ENCODE data around the gene ROR1.

ROR1 gene

DNA sequence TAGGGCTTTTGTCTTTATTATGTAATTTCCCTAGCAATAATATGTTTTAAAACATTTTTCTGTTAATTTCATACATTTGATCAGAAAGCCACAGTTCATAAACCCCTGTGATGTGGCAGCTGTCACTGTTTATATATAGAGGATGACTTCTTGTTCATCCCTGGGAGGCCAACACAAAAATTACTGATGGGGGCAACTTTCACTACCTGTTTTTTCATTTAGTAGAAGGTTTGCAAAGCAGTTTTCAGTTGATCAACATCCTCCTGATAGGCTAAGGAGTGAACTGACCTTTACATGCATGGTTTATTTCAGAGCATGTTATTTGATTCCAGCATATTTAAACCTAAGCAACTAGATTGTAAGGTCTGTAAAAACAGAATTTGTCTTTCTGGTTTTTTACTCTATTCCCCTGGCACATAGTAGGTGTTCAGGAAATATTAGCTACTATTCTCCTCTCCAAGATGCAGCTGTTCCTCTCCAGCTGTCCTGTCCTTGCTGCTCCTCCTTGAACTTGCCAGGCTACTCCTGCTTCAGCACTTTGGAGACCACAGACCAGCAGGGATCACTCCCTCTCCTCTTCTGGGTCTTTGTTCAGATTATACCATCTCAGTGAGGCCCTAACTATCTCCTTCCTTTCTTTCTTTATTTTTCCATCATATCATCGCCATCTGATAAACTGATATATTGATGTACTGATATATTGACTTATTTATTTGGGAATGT lies 54.7 kb downstream of the ROR1 start:
- Histone ChIP-seq H3K9ac (ENCODE audit: low read depth, low read length) (no peak overlapping the region), H3K4me3 (ENCODE audit: low read depth, low read length) (no peak overlapping the region), H3K4me1 (ENCODE audit: control insufficient read depth, insufficient read depth, low read length) (peaks cover 11% of the 10 kb centered on the region), H3K9me3 (ENCODE audit: control insufficient read depth, insufficient read depth, low read length) (no peaks in the 10 kb centered on the region), H3K36me3 (ENCODE audit: control insufficient read depth, insufficient read depth, low read length) (no peaks in the 10 kb centered on the region), H3K27me3 (ENCODE audit: control insufficient read depth, insufficient read depth, low read length) (no peaks in the 10 kb centered on the region)

DNA sequence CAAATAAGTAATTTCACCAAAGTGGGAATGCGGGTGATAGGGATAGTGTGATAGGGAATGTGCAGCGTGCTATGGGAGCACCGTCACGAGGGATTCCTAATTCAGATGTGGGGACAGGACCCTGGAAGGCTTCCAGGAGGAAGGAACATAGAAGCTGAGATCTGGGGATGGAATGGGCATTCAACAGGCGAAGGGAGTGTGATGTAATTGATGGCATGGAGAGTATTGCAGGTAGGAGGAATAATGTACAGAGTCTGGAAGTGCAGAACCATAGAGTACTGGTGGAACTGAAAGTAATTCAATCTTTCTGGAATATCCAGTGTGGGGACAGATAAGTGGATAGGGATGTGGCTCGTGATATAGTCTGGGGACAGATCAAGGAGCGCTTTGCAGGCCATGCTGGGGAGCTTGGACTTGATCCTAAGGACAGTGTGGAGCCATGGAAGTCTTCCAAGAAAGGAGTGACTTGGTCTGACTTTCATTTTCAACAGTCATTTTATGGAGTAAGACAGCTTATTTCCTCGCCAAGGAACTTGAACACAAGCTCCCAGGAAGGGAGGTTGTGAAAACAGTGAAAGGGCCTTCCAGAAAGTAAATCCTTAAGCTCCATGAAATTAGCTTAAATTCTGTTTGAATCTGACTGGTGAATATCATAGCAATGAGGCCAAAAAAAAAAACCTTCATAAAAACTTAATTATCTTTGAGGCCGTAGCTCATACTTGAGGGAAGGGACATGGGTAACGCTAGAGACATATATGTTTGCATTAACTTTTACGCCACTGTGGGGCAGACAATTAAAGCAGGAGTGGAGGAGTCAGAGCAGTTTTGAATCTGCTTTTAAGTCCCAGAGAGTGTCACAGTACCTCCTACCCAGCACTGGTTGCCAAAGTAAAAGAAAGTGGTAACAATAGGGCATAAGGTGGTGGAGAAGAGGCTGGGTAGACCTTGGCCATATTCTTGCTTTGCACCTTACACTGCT lies 55.8 kb downstream of the ROR1 start:
- H3K9ac ChIP-seq (ENCODE audit: low read depth, low read length), result no peak overlapping the region
- no peaks in the 10 kb centered on the region for H3K9me3 ChIP-seq (ENCODE audit: control insufficient read depth, insufficient read depth, low read length)
- no peak overlapping the region for H3K4me3 ChIP-seq (ENCODE audit: low read depth, low read length)
- no peaks in the 10 kb centered on the region for H3K36me3 ChIP-seq (ENCODE audit: control insufficient read depth, insufficient read depth, low read length)
- H3K4me1 ChIP-seq (ENCODE audit: control insufficient read depth, insufficient read depth, low read length), result peaks cover 20% of the 10 kb centered on the region
- no peaks in the 10 kb centered on the region for H3K27me3 ChIP-seq (ENCODE audit: control insufficient read depth, insufficient read depth, low read length)

DNA sequence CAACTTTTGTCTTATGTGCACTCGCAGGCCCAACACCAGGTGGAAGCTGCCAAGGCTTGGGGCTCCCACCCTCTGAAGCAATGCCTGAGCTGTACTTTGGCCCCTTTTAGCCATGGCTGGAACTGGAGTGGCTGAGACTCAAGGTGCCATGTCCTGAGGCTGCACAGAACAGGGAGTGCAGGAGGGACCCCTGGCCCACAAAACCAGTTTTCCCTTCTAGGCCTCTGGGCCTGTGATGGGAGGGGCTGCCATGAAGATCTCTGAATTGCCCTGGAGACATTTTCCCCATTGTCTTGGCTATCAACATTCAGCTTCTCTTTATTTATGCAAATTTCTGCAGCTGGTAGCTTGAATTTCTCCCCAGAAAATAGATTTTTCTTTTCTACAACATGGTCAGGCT lies 57.6 kb downstream of the ROR1 start:
- Histone ChIP-seq H3K27me3 (ENCODE audit: control insufficient read depth, insufficient read depth, low read length) (no peaks in the 10 kb centered on the region), H3K4me3 (ENCODE audit: low read depth, low read length) (no peak overlapping the region), H3K9ac (ENCODE audit: low read depth, low read length) (no peak overlapping the region), H3K36me3 (ENCODE audit: control insufficient read depth, insufficient read depth, low read length) (no peaks in the 10 kb centered on the region), H3K9me3 (ENCODE audit: control insufficient read depth, insufficient read depth, low read length) (no peaks in the 10 kb centered on the region), H3K4me1 (ENCODE audit: control insufficient read depth, insufficient read depth, low read length) (peaks cover 29% of the 10 kb centered on the region)

DNA sequence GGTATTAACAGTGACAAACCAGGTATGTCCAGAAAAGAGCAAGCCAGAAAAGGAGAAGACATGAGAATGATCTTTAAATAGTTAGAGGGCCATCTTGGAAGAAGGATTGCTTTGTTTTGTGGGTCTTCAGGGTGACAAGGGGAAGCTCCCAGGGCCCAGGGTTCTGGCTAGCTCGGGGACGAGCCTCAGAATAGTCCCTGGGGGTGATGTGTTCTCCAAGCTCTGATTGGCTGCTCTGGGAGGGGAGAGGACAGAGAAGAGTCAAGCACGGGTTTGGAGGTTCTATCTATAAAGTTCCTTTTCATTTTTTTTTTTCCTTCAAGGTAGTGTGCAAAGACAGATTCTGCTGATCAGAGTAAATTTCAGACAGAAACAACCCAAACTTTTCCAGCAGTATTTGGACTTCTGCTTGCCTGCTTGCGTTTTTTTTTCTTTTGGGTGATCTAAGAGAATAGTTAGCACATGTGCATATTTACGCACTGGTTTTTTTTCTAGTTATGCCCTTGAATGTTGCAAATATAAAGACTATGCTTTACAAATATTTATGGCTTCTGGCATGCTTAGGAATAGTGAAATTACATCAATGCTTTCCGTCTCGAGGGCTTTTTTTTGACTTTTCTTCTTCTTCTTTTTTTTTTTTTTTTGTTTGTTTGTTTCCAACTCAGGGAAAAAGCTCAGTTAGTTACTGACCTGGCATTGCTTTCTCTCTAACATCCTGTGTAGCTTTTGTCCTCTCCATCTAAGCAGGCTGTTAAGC lies 59.7 kb downstream of the ROR1 start:
- no peaks in the 10 kb centered on the region for H3K36me3 ChIP-seq (ENCODE audit: control insufficient read depth, insufficient read depth, low read length)
- peaks cover 37% of the 10 kb centered on the region for H3K4me1 ChIP-seq (ENCODE audit: control insufficient read depth, insufficient read depth, low read length)

DNA sequence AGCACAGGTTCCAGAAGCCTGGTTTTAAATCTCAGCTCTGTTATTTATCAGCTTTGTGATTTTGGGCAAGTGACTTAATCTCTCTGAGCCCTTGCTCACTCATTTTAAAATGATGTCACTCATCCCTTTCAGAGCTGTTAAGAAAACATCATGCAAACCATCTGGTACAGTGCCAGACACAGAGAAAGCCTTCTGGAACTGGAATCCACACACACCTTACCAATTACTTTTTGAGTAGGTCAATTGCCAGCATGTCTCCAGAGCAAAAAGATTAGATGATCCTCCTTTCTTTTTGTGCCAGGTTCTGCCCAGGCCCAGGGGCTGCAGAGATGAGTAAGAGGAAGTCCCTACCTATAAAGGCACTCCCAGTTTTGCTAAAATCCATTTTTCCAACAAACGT lies 61.3 kb downstream of the ROR1 start:
- H3K9ac ChIP-seq (ENCODE audit: low read depth, low read length), result no peak overlapping the region
- no peaks in the 10 kb centered on the region for H3K27me3 ChIP-seq (ENCODE audit: control insufficient read depth, insufficient read depth, low read length)
- H3K4me3 ChIP-seq (ENCODE audit: low read depth, low read length), result no peak overlapping the region
- peaks cover 40% of the 10 kb centered on the region for H3K4me1 ChIP-seq (ENCODE audit: control insufficient read depth, insufficient read depth, low read length)
- no peaks in the 10 kb centered on the region for H3K9me3 ChIP-seq (ENCODE audit: control insufficient read depth, insufficient read depth, low read length)
- H3K36me3 ChIP-seq (ENCODE audit: control insufficient read depth, insufficient read depth, low read length), result no peaks in the 10 kb centered on the region

More for the DNA sequence above, 59.7 kb downstream of the ROR1 start:
- no peak overlapping the region for H3K4me3 ChIP-seq (ENCODE audit: low read depth, low read length)
- no peaks in the 10 kb centered on the region for H3K27me3 ChIP-seq (ENCODE audit: control insufficient read depth, insufficient read depth, low read length)
- H3K9ac ChIP-seq (ENCODE audit: low read depth, low read length), result no peak overlapping the region
- H3K9me3 ChIP-seq (ENCODE audit: control insufficient read depth, insufficient read depth, low read length), result no peaks in the 10 kb centered on the region

DNA sequence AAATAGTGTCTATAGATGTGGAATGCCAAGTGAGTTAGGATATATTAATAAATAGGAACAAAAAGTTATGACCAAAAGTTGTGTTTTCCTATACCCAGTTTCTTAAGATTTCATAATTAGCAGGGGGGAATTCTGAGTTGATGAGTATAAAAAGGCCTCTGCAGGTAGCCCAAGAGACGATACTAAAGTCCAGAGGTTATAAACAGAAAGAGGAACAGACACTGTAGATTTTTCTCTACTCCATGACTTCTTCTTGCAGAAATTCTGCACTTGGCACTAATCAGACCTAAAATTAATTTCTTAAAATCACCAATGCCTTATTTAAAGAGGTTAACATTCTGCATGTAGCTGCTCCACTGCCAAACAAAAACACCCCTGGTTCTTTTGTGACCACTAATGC lies 62.6 kb downstream of the ROR1 start:
- no peak overlapping the region for H3K9ac ChIP-seq (ENCODE audit: low read depth, low read length)
- H3K27me3 ChIP-seq (ENCODE audit: control insufficient read depth, insufficient read depth, low read length), result no peaks in the 10 kb centered on the region
- no peaks in the 10 kb centered on the region for H3K9me3 ChIP-seq (ENCODE audit: control insufficient read depth, insufficient read depth, low read length)
- H3K4me1 ChIP-seq (ENCODE audit: control insufficient read depth, insufficient read depth, low read length), result peaks cover 39% of the 10 kb centered on the region
- H3K4me3 ChIP-seq (ENCODE audit: low read depth, low read length), result no peak overlapping the region
- no peaks in the 10 kb centered on the region for H3K36me3 ChIP-seq (ENCODE audit: control insufficient read depth, insufficient read depth, low read length)

DNA sequence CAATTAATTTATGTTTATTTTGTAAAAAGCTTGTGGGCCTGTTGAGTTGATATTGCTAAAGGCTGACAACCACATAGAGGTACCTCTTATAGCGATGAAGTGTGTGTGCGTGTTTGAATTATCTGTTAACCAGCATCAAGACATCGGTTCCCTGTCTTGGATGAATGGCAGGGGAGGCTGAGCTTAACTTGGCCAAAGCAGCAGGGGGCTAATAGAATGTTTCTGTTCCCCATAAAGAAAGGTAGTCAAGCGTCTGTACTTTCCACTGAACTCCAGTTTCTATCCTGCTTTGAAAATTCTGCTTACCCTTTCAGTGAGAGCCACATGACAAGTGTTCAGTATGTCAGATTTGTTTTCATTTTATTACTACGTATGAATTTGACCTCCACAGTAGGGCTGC lies 63.0 kb downstream of the ROR1 start:
- no peak overlapping the region for H3K9ac ChIP-seq (ENCODE audit: low read depth, low read length)
- H3K9me3 ChIP-seq (ENCODE audit: control insufficient read depth, insufficient read depth, low read length), result no peaks in the 10 kb centered on the region
- no peaks in the 10 kb centered on the region for H3K36me3 ChIP-seq (ENCODE audit: control insufficient read depth, insufficient read depth, low read length)
- no peaks in the 10 kb centered on the region for H3K27me3 ChIP-seq (ENCODE audit: control insufficient read depth, insufficient read depth, low read length)
- no peak overlapping the region for H3K4me3 ChIP-seq (ENCODE audit: low read depth, low read length)
- peaks cover 38% of the 10 kb centered on the region for H3K4me1 ChIP-seq (ENCODE audit: control insufficient read depth, insufficient read depth, low read length)

DNA sequence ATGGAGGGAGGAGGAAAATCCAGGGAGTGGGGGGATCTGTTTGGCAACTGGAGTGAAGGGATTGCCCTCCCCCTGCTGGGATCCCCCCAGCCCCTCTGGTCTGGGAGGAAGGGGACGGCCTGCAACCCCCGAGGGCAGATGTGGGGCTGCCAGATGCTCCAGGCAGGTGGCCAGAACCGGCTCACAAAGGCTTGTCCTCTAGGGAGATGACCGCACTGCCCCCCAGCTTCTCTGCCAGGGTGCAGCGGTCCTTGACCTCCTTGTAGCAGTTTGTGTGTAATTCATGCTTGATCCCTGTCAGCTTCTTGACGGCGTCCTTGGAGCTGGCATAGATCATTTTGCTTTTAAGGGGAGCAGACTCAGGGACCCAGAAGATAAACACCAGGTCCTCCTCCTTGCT lies 69.2 kb downstream of the ROR1 start:
- H3K4me1 ChIP-seq (ENCODE audit: control insufficient read depth, insufficient read depth, low read length), result peaks cover 15% of the 10 kb centered on the region

DNA sequence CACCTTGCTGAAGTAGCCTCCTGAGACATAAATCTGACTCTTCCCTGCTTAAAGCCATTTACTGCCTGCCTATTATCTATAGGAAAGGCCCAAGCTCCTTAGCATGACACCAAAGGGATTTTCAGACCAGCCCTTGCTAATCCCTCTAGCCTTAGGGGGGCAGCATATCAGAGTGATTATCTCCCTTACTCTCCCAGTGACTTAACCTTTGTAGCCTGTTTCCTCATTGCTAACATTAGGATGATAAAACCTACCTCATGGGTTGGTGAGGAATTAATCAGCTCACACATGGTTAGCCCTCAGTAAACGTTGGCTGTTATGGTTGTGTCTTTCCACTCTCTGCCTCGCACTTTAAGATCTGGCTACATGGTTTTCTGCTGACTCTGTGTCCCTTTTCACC lies 70.1 kb downstream of the ROR1 start:
- Histone ChIP-seq H3K9ac (ENCODE audit: low read depth, low read length) (no peak overlapping the region), H3K27me3 (ENCODE audit: control insufficient read depth, insufficient read depth, low read length) (no peaks in the 10 kb centered on the region), H3K4me3 (ENCODE audit: low read depth, low read length) (no peak overlapping the region), H3K36me3 (ENCODE audit: control insufficient read depth, insufficient read depth, low read length) (no peaks in the 10 kb centered on the region), H3K4me1 (ENCODE audit: control insufficient read depth, insufficient read depth, low read length) (peaks cover 20% of the 10 kb centered on the region), H3K9me3 (ENCODE audit: control insufficient read depth, insufficient read depth, low read length) (no peaks in the 10 kb centered on the region)

More for the DNA sequence above, 69.2 kb downstream of the ROR1 start:
- H3K36me3 ChIP-seq (ENCODE audit: control insufficient read depth, insufficient read depth, low read length), result no peaks in the 10 kb centered on the region
- no peaks in the 10 kb centered on the region for H3K9me3 ChIP-seq (ENCODE audit: control insufficient read depth, insufficient read depth, low read length)
- no peaks in the 10 kb centered on the region for H3K27me3 ChIP-seq (ENCODE audit: control insufficient read depth, insufficient read depth, low read length)
- H3K4me3 ChIP-seq (ENCODE audit: low read depth, low read length), result no peak overlapping the region
- H3K9ac ChIP-seq (ENCODE audit: low read depth, low read length), result no peak overlapping the region

DNA sequence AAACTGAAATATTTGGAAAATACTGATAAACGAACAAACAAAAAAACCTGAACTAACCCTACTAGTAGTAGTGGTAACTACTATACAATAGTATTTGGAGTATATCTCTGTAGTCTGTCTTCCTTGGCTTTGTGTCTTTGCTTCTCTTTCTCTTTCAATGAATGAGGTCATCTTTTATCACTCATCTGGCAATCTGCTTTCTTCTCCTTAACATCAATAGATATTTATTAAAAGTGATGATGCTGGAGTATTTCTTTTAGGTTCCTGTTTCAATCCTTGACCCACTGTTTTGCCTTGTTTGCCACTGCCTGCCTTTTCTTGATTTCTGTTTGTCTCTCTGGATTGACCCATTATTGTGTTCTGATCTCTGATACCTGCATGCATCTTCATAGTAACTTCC lies 71.5 kb downstream of the ROR1 start:
- no peaks in the 10 kb centered on the region for H3K9me3 ChIP-seq (ENCODE audit: control insufficient read depth, insufficient read depth, low read length)
- H3K4me1 ChIP-seq (ENCODE audit: control insufficient read depth, insufficient read depth, low read length), result peaks cover 17% of the 10 kb centered on the region
- no peak overlapping the region for H3K4me3 ChIP-seq (ENCODE audit: low read depth, low read length)
- no peaks in the 10 kb centered on the region for H3K27me3 ChIP-seq (ENCODE audit: control insufficient read depth, insufficient read depth, low read length)
- no peak overlapping the region for H3K9ac ChIP-seq (ENCODE audit: low read depth, low read length)
- H3K36me3 ChIP-seq (ENCODE audit: control insufficient read depth, insufficient read depth, low read length), result no peaks in the 10 kb centered on the region

DNA sequence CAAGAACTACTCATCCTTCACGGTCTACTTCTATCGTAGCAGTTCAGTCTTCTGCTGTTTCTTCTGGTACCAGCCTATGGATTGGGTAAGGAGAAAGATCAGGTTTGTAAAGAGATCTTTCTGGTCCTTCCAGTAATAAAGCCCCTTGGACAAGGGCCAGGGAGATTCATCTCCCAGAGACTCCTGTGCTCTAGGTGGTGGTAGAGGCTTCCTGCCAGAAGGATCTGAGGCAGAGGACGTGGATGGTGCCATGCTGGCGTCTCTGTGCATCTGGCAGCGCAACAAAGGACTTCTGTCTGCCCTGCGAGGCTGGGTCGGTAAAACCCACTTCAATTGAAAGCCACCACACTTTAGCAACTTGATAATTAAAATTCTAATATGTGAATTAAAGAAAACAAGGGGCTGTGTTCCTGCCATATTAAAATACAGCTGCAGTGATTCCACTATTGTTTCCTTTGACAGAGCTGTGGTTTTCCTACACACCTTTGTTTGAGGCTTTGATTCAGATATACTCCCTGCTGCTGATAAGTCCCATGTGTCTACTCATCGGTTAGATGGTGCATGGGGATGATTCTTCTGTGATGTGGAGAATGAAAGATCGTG lies 73.6 kb downstream of the ROR1 start:
- Histone ChIP-seq H3K9me3 (ENCODE audit: control insufficient read depth, insufficient read depth, low read length) (no peaks in the 10 kb centered on the region), H3K36me3 (ENCODE audit: control insufficient read depth, insufficient read depth, low read length) (no peaks in the 10 kb centered on the region), H3K4me3 (ENCODE audit: low read depth, low read length) (no peak overlapping the region), H3K9ac (ENCODE audit: low read depth, low read length) (no peak overlapping the region), H3K27me3 (ENCODE audit: control insufficient read depth, insufficient read depth, low read length) (no peaks in the 10 kb centered on the region), H3K4me1 (ENCODE audit: control insufficient read depth, insufficient read depth, low read length) (peaks cover 14% of the 10 kb centered on the region)
